ACC112 (cell line): ENCODE results near the gene LPIN2.

Source experiments
- H2AFZ ChIP-seq: fragments of 200-600 bp; sonication (generic); one replicate; pipeline ENCODE4 v1.6.0; 2017; ENCODE audit warnings: antibody characterized with exemption, low read length; ENCODE audit not compliant: unreplicated experiment
- H3K27ac ChIP-seq: fragments of 200-600 bp; sonication (generic); 2 replicates; pipeline ENCODE4 v1.5.1; 2014; ENCODE audit warnings: low read depth, mild to moderate bottlenecking, antibody characterized with exemption, low read length, moderate library complexity
- H3K27me3 ChIP-seq: fragments of 200-600 bp; sonication (generic); 2 replicates; pipeline ENCODE4 v1.6.1; 2014; ENCODE audit warnings: mild to moderate bottlenecking, antibody characterized with exemption, low read length, moderate library complexity, mixed read lengths; ENCODE audit not compliant: insufficient read depth
- H3K36me3 ChIP-seq: fragments of 200-600 bp; sonication (generic); 2 replicates; pipeline ENCODE4 v1.6.1; 2016; ENCODE audit warnings: mild to moderate bottlenecking, antibody characterized with exemption, low read length, moderate library complexity, mixed read lengths; ENCODE audit not compliant: insufficient read depth
- H3K4me1 ChIP-seq: fragments of 200-600 bp; sonication (generic); one replicate; pipeline ENCODE4 v1.6.1; 2016; ENCODE audit warnings: low read length, mixed read lengths; ENCODE audit not compliant: insufficient read depth, unreplicated experiment, control insufficient read depth
- H3K4me3 ChIP-seq: fragments of 200-600 bp; sonication (generic); 2 replicates; pipeline ENCODE4 v1.5.1; 2014; ENCODE audit warnings: mild to moderate bottlenecking, low read depth, low read length
- H3K79me2 ChIP-seq: fragments of 200-600 bp; sonication (generic); one replicate; pipeline ENCODE4 v1.6.0; 2016; ENCODE audit warnings: low read length; ENCODE audit not compliant: control insufficient read depth, unreplicated experiment, insufficient read depth

LPIN2 gene

DNA sequence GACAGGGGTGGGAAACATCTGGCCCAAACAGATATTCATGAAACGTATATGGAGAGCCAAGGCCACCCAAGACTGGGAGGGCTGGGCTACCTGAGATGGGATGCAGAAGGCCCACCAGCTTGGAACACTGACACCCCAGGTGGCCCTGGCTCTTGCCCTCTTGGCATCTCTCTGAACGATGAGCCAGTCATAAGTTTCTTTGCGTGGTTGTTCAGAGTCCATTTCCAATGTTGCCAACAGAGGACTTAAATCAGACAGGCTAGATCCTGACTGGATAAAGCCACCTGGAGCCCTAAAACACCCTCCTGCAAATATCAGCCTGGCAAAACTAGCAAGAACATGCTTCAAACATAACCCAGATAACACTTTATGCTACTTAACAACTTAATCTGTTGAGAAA lies 42.6 kb downstream of the LPIN2 start:
- no peaks in the 10 kb centered on the region for H3K27me3 ChIP-seq
- peaks cover 95% of the 10 kb centered on the region for H3K79me2 ChIP-seq
- no peak overlapping the region for H3K27ac ChIP-seq
- H3K4me3 ChIP-seq, result no peak overlapping the region
- 0 out of 2 replicates have a peak, but pooled peaks cover 2% of the 10 kb centered on the region for H3K36me3 ChIP-seq
- H2AFZ ChIP-seq, result no peak overlapping the region
- H3K4me1 ChIP-seq, result peaks cover 14% of the 10 kb centered on the region

DNA sequence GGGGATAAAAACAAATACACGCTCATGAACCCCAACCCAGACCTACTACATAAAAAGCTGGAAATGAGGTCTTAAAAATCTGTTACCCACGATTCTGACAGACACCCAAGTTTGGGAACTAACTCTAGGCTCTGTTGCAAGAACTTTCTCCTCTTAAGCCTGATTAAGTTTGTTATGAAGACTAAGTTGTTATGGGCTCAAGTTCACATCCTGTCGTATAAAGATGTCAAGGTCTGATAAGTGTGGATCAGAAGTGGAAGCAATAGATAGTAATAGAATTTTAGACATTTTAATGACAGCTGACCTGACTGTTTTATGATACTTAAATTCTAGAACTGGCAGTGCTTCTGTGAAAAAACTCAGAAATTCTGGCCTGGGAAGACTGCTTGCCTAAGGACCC lies 43.2 kb downstream of the LPIN2 start:
- H3K79me2 ChIP-seq, result peaks cover 95% of the 10 kb centered on the region
- H3K4me1 ChIP-seq, result peaks cover 14% of the 10 kb centered on the region

DNA sequence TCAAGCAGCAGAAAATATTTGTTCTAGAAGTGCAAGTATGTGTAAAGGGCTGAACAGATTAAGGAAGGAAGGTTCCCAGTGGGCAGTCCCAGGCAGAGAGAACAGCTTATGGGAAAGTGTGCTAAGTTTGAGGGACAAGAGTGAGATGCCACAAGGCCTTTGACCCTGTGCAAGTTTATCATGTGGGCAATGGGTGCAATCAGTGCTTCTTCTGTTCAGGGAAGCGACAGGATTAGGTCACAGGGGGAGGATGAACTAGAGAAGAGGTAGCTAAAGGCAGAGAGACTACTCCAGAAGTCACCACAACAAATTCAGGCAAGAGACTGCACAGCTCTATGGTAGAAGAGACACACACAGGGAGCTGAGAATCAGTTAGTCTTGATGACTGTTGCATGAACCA lies 44.3 kb downstream of the LPIN2 start:
- Histone ChIP-seq H3K4me1 (peaks cover 14% of the 10 kb centered on the region), H3K27ac (no peak overlapping the region), H3K27me3 (no peaks in the 10 kb centered on the region), H2AFZ (no peak overlapping the region), H3K4me3 (no peak overlapping the region), H3K79me2 (peaks cover 93% of the 10 kb centered on the region), H3K36me3 (0 out of 2 replicates have a peak, but pooled peaks cover 5% of the 10 kb centered on the region)

More for the DNA sequence above, 43.2 kb downstream of the LPIN2 start:
- H3K27ac ChIP-seq, result no peak overlapping the region
- no peaks in the 10 kb centered on the region for H3K27me3 ChIP-seq
- H2AFZ ChIP-seq, result no peak overlapping the region
- H3K36me3 ChIP-seq, result 0 out of 2 replicates have a peak, but pooled peaks cover 2% of the 10 kb centered on the region
- no peak overlapping the region for H3K4me3 ChIP-seq

DNA sequence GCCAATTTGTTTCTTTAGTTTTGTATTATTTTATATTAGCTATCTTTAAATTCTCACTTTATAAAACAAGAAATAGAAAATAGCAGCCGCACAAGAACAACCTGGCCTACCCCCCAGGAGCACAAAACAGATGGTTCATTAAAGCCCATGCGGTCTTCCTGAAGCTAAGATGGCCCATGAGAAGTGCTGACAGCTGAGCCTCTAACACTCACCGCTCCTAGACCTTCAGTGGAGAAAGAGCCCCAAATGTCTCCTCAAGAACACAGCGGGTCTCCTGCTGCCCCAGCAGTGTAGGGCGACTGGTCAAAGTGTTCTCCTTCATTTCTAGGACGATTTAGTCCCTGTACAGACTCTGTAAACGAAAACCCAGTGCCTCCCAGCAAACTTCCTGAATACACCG lies 45.1 kb downstream of the LPIN2 start:
- Histone ChIP-seq H3K36me3 (0 out of 2 replicates have a peak, but pooled peaks cover 5% of the 10 kb centered on the region), H3K27me3 (no peaks in the 10 kb centered on the region), H3K79me2 (peaks cover 93% of the 10 kb centered on the region), H3K4me3 (no peak overlapping the region), H2AFZ (no peak overlapping the region), H3K27ac (no peak overlapping the region), H3K4me1 (peaks cover 18% of the 10 kb centered on the region)

DNA sequence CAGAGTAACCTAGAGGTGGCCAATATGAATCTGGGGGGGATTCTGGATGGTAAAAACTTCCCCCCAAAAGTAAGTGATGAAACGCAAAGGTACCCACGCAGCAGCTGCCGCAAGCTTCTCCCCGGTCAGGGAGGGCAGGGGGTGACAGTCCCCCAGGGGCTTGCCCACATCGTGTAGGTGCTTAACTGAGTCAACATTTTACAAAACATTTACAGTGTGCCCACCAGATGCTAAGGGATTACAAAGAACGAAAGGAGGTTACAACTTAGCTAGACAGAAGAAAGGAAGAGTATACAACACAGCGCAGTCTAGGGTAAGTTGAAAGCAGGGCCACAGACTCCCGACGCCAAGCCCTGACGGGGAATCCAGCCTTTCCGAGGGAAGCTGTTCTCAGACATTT lies 45.6 kb downstream of the LPIN2 start:
- no peak overlapping the region for H2AFZ ChIP-seq
- H3K4me3 ChIP-seq, result no peak overlapping the region
- H3K36me3 ChIP-seq, result 0 out of 2 replicates have a peak, but pooled peaks cover 5% of the 10 kb centered on the region
- no peak overlapping the region for H3K27ac ChIP-seq
- H3K4me1 ChIP-seq, result peaks cover 18% of the 10 kb centered on the region
- no peaks in the 10 kb centered on the region for H3K27me3 ChIP-seq
- peaks cover 94% of the 10 kb centered on the region for H3K79me2 ChIP-seq

DNA sequence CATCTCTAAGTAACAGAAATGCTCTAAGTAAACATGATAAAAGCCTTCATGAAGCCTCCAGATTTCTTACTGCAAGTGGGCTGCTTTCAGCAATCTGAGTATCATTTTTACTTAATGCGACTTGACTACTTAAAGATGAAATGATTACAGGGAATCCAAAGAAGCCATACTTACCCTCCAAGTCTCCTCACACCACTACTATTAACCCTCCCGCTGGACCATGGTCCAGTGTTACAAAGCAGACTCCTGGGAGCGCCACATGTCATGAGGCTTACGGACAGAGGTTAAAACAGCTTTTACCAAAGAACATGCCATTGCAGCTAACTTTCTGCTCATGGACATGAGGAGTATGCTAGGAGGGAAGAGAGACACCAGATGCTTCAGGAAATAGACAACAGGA lies 46.4 kb downstream of the LPIN2 start:
- peaks cover 94% of the 10 kb centered on the region for H3K79me2 ChIP-seq
- no peak overlapping the region for H3K27ac ChIP-seq
- peaks cover 22% of the 10 kb centered on the region for H3K4me1 ChIP-seq

DNA sequence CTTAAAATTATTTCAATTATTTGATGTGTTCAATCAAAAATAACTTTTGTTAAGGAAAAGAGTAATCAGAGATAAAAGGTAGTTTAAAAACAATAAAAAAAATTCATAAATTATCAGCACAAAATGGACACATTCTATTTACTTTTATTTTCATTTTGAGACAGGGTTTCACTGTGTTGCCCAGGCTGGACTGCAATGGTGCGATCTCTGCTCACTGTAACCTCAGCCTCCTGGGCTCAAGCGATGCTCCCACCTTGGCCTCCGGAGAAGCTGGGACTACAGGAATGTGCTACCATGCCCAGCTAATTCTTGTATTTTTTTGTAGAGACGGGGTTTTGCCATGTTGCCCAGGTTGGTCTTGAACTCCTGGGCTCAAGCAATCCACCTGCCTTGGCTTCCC lies 47.1 kb downstream of the LPIN2 start:
- Histone ChIP-seq H3K27ac (no peak overlapping the region), H3K27me3 (no peaks in the 10 kb centered on the region), H3K4me1 (peaks cover 30% of the 10 kb centered on the region), H3K4me3 (no peak overlapping the region), H3K79me2 (peaks cover 94% of the 10 kb centered on the region), H3K36me3 (peaks cover 4% of the 10 kb centered on the region; the same call in 1 of the 2 replicates), H2AFZ (no peak overlapping the region)

More for the DNA sequence above, 46.4 kb downstream of the LPIN2 start:
- H3K27me3 ChIP-seq, result no peaks in the 10 kb centered on the region
- H2AFZ ChIP-seq, result no peak overlapping the region
- 0 out of 2 replicates have a peak, but pooled peaks cover 2% of the 10 kb centered on the region for H3K36me3 ChIP-seq
- no peak overlapping the region for H3K4me3 ChIP-seq

DNA sequence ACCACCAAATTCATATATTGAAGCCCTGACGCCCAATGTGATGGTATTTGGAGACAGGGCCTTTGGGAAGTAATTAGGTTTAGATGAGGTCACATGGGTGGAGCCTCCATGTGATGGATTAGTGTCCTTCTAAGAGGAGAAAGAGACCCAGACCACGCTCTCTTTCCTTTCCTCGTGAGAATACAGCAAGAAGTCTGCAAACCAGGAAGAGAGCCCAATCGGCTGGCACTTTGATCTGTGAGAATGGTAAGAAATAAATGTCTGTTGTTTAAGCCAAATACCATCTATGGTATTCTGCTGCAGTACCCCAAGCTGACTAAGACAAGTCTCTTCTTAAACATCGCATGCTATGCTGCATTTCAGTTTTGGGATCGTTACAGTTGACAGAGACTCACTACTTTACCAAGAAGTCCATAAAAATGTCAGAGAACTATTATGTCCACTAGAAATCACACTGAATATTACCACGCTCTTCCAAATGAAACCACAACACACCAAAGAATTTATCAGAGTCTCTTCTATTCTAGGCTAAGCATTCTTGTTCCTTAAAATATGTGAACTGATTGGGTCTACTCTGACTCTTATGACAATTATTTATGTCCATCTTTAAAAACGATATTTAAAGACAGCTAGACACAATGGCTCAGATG lies 48.5 kb downstream of the LPIN2 start:
- peaks cover 37% of the 10 kb centered on the region for H3K4me1 ChIP-seq
- no peak overlapping the region for H2AFZ ChIP-seq
- H3K27ac ChIP-seq, result no peak overlapping the region
- peaks cover 90% of the 10 kb centered on the region for H3K79me2 ChIP-seq
- H3K4me3 ChIP-seq, result no peak overlapping the region
- H3K27me3 ChIP-seq, result no peaks in the 10 kb centered on the region
- H3K36me3 ChIP-seq, result peaks cover 7% of the 10 kb centered on the region; the same call in 1 of the 2 replicates
